ENCODE results near the gene DDX54.
A peak's percentile ranks its signal among the peaks of the same experiment; 100 is the strongest.

DDX54 gene, protein sequence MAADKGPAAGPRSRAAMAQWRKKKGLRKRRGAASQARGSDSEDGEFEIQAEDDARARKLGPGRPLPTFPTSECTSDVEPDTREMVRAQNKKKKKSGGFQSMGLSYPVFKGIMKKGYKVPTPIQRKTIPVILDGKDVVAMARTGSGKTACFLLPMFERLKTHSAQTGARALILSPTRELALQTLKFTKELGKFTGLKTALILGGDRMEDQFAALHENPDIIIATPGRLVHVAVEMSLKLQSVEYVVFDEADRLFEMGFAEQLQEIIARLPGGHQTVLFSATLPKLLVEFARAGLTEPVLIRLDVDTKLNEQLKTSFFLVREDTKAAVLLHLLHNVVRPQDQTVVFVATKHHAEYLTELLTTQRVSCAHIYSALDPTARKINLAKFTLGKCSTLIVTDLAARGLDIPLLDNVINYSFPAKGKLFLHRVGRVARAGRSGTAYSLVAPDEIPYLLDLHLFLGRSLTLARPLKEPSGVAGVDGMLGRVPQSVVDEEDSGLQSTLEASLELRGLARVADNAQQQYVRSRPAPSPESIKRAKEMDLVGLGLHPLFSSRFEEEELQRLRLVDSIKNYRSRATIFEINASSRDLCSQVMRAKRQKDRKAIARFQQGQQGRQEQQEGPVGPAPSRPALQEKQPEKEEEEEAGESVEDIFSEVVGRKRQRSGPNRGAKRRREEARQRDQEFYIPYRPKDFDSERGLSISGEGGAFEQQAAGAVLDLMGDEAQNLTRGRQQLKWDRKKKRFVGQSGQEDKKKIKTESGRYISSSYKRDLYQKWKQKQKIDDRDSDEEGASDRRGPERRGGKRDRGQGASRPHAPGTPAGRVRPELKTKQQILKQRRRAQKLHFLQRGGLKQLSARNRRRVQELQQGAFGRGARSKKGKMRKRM

DNA sequence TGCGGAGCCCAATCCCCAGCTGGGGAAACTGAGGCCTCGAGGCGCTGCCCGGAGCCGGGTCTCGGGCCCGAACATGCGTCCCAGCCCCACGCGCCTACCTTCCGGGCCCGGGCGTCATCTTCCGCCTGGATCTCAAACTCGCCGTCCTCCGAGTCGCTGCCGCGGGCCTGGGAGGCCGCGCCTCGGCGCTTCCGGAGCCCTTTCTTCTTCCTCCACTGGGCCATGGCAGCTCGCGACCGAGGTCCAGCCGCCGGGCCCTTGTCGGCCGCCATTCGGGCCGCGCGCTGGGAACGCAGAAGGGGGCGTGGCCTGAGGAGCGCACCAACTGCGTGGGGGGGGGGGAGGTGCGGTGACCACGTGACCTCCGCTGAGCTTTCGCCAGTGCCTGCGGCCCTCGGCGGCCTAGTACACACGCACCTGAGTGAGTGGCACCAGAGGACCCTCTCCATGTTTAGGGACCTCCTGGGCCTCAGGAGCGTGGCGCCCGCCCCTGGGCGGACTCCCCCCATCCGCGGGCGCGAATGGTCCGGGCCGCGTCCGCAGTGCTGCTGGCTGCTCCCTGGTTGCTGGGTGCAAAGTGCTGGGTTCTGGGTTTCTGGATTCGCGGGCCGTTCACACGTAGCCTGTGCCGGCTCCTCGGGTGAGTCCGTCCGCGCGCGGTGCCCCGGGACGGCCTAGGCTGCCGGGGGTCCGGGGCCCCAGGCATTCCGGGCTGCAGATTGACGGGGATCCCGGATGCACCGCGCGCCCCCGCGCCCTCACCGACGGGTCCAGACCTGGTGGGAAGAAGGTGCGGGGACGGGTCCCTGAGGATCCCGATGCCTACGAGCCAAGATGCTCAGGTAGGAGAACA is at the start of gene DDX54, which contains the start of gene RITA1:
Gene DDX54 (minus strand): TSS at position 299 of the 853 bp plus-strand sequence. CDS start 27 bp downstream, at position 272.
Gene RITA1 (plus strand): TSS at position 542 of the 853 bp plus-strand sequence. CDS start 1,026 bp downstream, outside the sequence.
- peak; percentile 71 to 86 for DNase-seq

GRCh38 chr12:113234483-113234882 is 49.2 kb upstream of the DDX54 start:
- no peak for DNase-seq

DNA sequence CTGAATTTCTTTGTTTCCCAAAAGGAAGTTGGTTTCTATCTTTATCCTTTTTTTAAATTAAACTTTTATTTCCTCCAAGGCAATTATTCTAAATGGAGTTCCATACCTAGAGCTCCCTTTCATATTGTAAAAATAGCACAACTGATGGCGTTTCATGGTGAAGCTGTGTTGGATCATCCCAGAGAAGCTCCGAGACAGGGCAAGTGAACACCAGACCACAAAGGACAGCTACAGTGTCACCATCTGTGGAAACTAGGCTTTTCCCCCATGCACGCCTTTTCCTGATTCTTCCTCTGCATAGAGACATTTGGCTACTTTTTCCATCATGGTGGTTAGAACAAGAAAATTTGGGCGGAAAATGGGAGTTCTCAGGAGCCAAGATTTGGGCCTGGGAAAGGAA is 48.7 kb upstream of the DDX54 start:
- no peak for DNase-seq

GRCh38 chr12:113232840-113233585 is 47.7 kb upstream of the DDX54 start:
- peak; percentile 71 to 87 for DNase-seq

DNA sequence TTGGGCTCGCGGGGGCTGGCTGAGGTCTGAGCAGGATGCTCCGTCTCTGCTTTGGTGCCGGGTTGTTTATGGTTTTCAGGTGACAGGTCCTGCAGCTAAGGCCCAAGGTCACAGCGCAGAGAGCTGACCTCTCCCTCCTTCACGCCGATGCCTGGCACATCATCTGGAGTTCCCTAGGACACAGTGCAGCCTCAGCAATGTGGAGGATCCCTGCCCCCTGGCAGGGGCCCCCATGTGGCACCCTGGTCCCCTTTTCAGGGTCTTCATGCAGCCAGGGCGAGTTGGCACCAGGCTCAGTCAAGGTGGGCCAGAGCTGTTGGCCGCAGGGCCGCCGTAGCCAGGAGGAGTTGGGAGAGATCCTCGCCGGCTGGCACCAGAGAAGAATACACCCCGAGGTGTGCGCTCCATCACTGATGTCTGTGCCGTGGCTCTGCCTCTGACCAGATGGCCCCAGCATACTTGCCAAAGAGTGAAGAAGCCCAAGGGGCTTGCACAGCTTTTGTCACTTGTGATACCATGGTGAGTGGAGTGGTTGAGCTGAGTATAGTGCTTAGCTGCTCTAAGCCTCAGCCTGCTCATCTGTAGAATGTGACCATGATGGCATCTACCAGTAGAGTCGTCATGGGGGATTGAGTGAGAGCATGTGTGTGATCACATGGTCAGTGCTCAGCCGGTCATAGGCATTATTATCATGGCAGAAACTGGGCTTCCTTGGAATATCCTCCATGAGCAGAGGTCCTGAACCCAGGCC is 47.0 kb upstream of the DDX54 start:
- no peak for DNase-seq

GRCh38 chr12:113231235-113232088 is 46.2 kb upstream of the DDX54 start:
- no peak for DNase-seq

GRCh38 chr12:113230315-113231234 is 45.3 kb upstream of the DDX54 start:
- DNase-seq: no peak

- no peak for DNase-seq
Measured at GRCh38 chr12:113228394-113229028, 43.2 kb upstream of the DDX54 start.

GRCh38 chr12:113227686-113228391 is 42.6 kb upstream of the DDX54 start:
- DNase-seq: no peak

- no peak for DNase-seq
Measured at GRCh38 chr12:113226696-113227568, 41.7 kb upstream of the DDX54 start.

- no peak for DNase-seq
Measured at GRCh38 chr12:113224955-113225354, 39.7 kb upstream of the DDX54 start.

GRCh38 chr12:113222730-113223531 is 37.7 kb upstream of the DDX54 start:
- peak in 1 of 2 donors; percentile 16 for DNase-seq

- DNase-seq: peak in 1 of 2 donors; percentile 17
Measured at GRCh38 chr12:113221997-113222729, 36.9 kb upstream of the DDX54 start.

GRCh38 chr12:113221181-113221996 is 36.1 kb upstream of the DDX54 start, which contains the start of gene TPCN1:
TSS of gene TPCN1 (plus strand) at chr12:113221464. CDS start at chr12:113226853, 5,389 bp downstream.
- DNase-seq: peak; percentile 100

All from CD4-positive, alpha-beta T cell treated with Interleukin-4 for 1 hour (primary cell).